Neutrophil (primary cell): Measurements from ENCODE around the gene ACSF3.
"Not testable (repeated sequence)": the region's sequence is repeated elsewhere in the genome, so short reads cannot be mapped to it uniquely, and the experiment has no call there.

ENCODE experiments used
- H3K27ac ChIP-seq: fragments of 200-600 bp; sonication (generic); 2 replicates; pipeline ENCODE4 v1.5.1; 2016; ENCODE audit warnings: mild to moderate bottlenecking, moderate library complexity
- H3K27me3 ChIP-seq: fragments of 200-600 bp; sonication (generic); 2 replicates; pipeline ENCODE4 v1.6.0; 2016; ENCODE audit warnings: mild to moderate bottlenecking
- H3K36me3 ChIP-seq: fragments of 200-600 bp; sonication (generic); 2 replicates; pipeline ENCODE4 v1.5.1; 2017
- H3K4me1 ChIP-seq, 2 experiments: fragments of 200-600 bp in 1 of 2; sonication (generic) in 1 of 2; 1 replicate in 1 of 2; 2 replicates in 1 of 2; pipeline versions ENCODE4 v1.5.1 to v1.6.1; 2013 to 2016; ENCODE audit warnings: low read depth in 1 of 2, low read length in 1 of 2, mild to moderate bottlenecking in 1 of 2, moderate library complexity in 1 of 2; ENCODE audit not compliant: control insufficient read depth in 1 of 2, insufficient read depth in 1 of 2
- H3K4me3 ChIP-seq, 2 experiments: fragments of 200-600 bp in 1 of 2; sonication (generic) in 1 of 2; 1 replicate in 1 of 2; 2 replicates in 1 of 2; pipeline ENCODE4 v1.5.1; 2013 to 2016; ENCODE audit warnings: low read depth in 1 of 2, low read length in 1 of 2, mild to moderate bottlenecking in 1 of 2, moderate library complexity in 1 of 2
- H3K9me3 ChIP-seq: fragments of 200-600 bp; sonication (generic); 2 replicates; pipeline ENCODE4 v1.5.1; 2016
- CTCF ChIP-seq: fragments of 200-600 bp; sonication (generic); IDR thresholded peaks from 2 replicates; pipeline ENCODE4 v1.5.1; 2016; ENCODE audit warnings: antibody characterized with exemption

Gene ACSF3

GRCh38 chr16:89072548-89073130 lies 21.0 kb upstream of the ACSF3 start:
- Histone ChIP-seq H3K4me1 (no peaks in the 10 kb centered on the region), H3K27ac (no peak overlapping the region), H3K27me3 (no peaks in the 10 kb centered on the region), H3K36me3 (no peaks in the 10 kb centered on the region), H3K9me3 (no peaks in the 10 kb centered on the region), H3K4me3 (no peak overlapping the region)
- TF ChIP-seq CTCF, result no peak

GRCh38 chr16:89073346-89074071 lies 20.1 kb upstream of the ACSF3 start:
- no peak overlapping the region for H3K27ac ChIP-seq

DNA sequence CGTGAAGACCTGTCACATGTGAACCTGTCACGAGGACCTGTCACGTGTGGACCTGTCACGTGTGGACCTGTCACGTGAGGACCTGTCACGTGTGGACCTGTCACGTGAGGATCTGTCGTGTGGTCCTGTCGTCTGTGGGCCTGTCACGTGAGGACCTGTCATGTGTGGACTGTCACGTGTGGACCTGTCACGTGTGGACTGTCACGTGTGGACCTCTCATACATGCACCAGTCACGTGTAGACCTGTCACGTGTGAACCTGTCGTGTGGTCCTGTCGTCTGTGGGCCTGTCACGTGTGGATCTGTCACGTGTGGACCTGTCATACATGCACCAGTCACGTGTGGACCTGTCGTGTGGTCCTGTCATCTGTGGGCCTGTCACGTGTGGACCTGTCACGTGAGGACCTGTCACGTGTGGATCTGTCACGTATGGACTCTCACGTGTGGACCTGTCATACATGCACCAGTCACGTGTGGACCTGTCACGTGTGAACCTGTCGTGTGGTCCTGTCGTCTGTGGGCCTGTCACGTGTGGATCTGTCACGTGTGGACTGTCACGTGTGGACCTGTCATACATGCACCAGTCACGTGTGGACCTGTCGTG lies 19.5 kb upstream of the ACSF3 start:
- H3K4me3 ChIP-seq, H3K36me3 ChIP-seq, H3K27ac ChIP-seq: not testable (repeated sequence)

More at GRCh38 chr16:89073346-89074071, 20.1 kb upstream of the ACSF3 start:
- H3K9me3 ChIP-seq, result no peaks in the 10 kb centered on the region
- TF ChIP-seq CTCF, result no peak
- no peaks in the 10 kb centered on the region for H3K36me3 ChIP-seq
- H3K4me3 ChIP-seq, result no peak overlapping the region
- no peaks in the 10 kb centered on the region for H3K27me3 ChIP-seq
- no peaks in the 10 kb centered on the region for H3K4me1 ChIP-seq

GRCh38 chr16:89074803-89075688 lies 18.6 kb upstream of the ACSF3 start:
- Histone ChIP-seq H3K36me3 (no peaks in the 10 kb centered on the region), H3K27me3 (no peaks in the 10 kb centered on the region), H3K27ac (no peak overlapping the region), H3K4me3 (no peak overlapping the region), H3K4me1 (no peaks in the 10 kb centered on the region), H3K9me3 (no peaks in the 10 kb centered on the region)
- TF ChIP-seq CTCF, result no peak

More for the DNA sequence above, 19.5 kb upstream of the ACSF3 start:
- H3K27me3 ChIP-seq, H3K9me3 ChIP-seq, H3K4me1 ChIP-seq: not testable (repeated sequence)

- no peaks in the 10 kb centered on the region for H3K36me3 ChIP-seq
- no peak overlapping the region for H3K27ac ChIP-seq
- no peak overlapping the region for H3K4me3 ChIP-seq
- TF ChIP-seq CTCF, result no peak
- H3K27me3 ChIP-seq, result no peaks in the 10 kb centered on the region
- no peaks in the 10 kb centered on the region for H3K9me3 ChIP-seq
- no peaks in the 10 kb centered on the region for H3K4me1 ChIP-seq
Measured at GRCh38 chr16:89076159-89076558, 17.5 kb upstream of the ACSF3 start.
